ENCODE data around the gene MRPS5.

- no peak for TF ChIP-seq CTCF (conservative IDR thresholded peaks at IDR 0.05; ENCODE audit: low read depth, low read length)
- TF ChIP-seq EZH2 (IDR thresholded peaks at IDR 0.05; ENCODE audit: low read length, unreplicated experiment): no peak
Observed at GRCh38 chr2:95056461-95057459, 64.8 kb downstream of the MRPS5 start.
